ENCODE measurements around the gene FRG2B. TPM values are rescaled to one million over a fixed set of nuclear protein-coding genes. Genes with fewer than 3 reads are reported as not detected.
"Not testable (repeated sequence)": the region's sequence is repeated elsewhere in the genome, so short reads cannot be mapped to it uniquely, and the experiment has no call there.

The FRG2B gene
- total RNA-seq (2014; rRNA removed; shearing (Covaris generic)): 0.45 TPM in 1 of 2 replicates, not detected in the other

- not testable (repeated sequence) for H3K27me3 ChIP-seq (ENCODE audit: control insufficient read depth, insufficient read depth, low read length); DNase-seq; H3K36me3 ChIP-seq (replicated peaks; ENCODE audit: control insufficient read depth, insufficient read depth, low read length); H3K4me3 ChIP-seq (ENCODE audit: insufficient read depth, low read depth, low read length)
Observed at GRCh38 chr10:133626695-133627094, at the start of gene FRG2B. Gene FRG2B, minus strand, starts transcription at chr10:133626795. Its CDS starts 53 bp downstream, at chr10:133626742.

- not testable (repeated sequence) for H3K36me3 ChIP-seq (replicated peaks; ENCODE audit: control insufficient read depth, insufficient read depth, low read length); DNase-seq; H3K4me3 ChIP-seq (ENCODE audit: insufficient read depth, low read depth, low read length); H3K27me3 ChIP-seq (ENCODE audit: control insufficient read depth, insufficient read depth, low read length)
Observed at GRCh38 chr10:133667446-133667845, 40.9 kb upstream of the FRG2B start.

GRCh38 chr10:133663544-133664160 is 37.1 kb upstream of the FRG2B start:
- not testable (repeated sequence) for H3K27me3 ChIP-seq (ENCODE audit: control insufficient read depth, insufficient read depth, low read length); H3K36me3 ChIP-seq (replicated peaks; ENCODE audit: control insufficient read depth, insufficient read depth, low read length); DNase-seq; H3K4me3 ChIP-seq (ENCODE audit: insufficient read depth, low read depth, low read length)

GRCh38 chr10:133661122-133661521 is 34.5 kb upstream of the FRG2B start:
- H3K4me3 ChIP-seq (ENCODE audit: insufficient read depth, low read depth, low read length); H3K36me3 ChIP-seq (replicated peaks; ENCODE audit: control insufficient read depth, insufficient read depth, low read length); DNase-seq; H3K27me3 ChIP-seq (ENCODE audit: control insufficient read depth, insufficient read depth, low read length): not testable (repeated sequence)

GRCh38 chr10:133660516-133660915 is 33.9 kb upstream of the FRG2B start:
- H3K36me3 ChIP-seq (replicated peaks; ENCODE audit: control insufficient read depth, insufficient read depth, low read length); H3K27me3 ChIP-seq (ENCODE audit: control insufficient read depth, insufficient read depth, low read length); DNase-seq; H3K4me3 ChIP-seq (ENCODE audit: insufficient read depth, low read depth, low read length): not testable (repeated sequence)

GRCh38 chr10:133657276-133657675 is 30.7 kb upstream of the FRG2B start:
- H3K27me3 ChIP-seq (ENCODE audit: control insufficient read depth, insufficient read depth, low read length); H3K36me3 ChIP-seq (replicated peaks; ENCODE audit: control insufficient read depth, insufficient read depth, low read length); H3K4me3 ChIP-seq (ENCODE audit: insufficient read depth, low read depth, low read length); DNase-seq: not testable (repeated sequence)

- H3K27me3 ChIP-seq (ENCODE audit: control insufficient read depth, insufficient read depth, low read length); H3K4me3 ChIP-seq (ENCODE audit: insufficient read depth, low read depth, low read length); DNase-seq; H3K36me3 ChIP-seq (replicated peaks; ENCODE audit: control insufficient read depth, insufficient read depth, low read length): not testable (repeated sequence)
Observed at GRCh38 chr10:133648872-133649455, 22.4 kb upstream of the FRG2B start.

GRCh38 chr10:133647075-133647748 is 20.6 kb upstream of the FRG2B start:
- not testable (repeated sequence) for H3K36me3 ChIP-seq (replicated peaks; ENCODE audit: control insufficient read depth, insufficient read depth, low read length); H3K4me3 ChIP-seq (ENCODE audit: insufficient read depth, low read depth, low read length); H3K27me3 ChIP-seq (ENCODE audit: control insufficient read depth, insufficient read depth, low read length); DNase-seq

GRCh38 chr10:133637846-133638235 is 11.2 kb upstream of the FRG2B start:
- not testable (repeated sequence) for DNase-seq; H3K27me3 ChIP-seq (ENCODE audit: control insufficient read depth, insufficient read depth, low read length); H3K4me3 ChIP-seq (ENCODE audit: insufficient read depth, low read depth, low read length); H3K36me3 ChIP-seq (replicated peaks; ENCODE audit: control insufficient read depth, insufficient read depth, low read length)

- H3K4me3 ChIP-seq (ENCODE audit: insufficient read depth, low read depth, low read length); DNase-seq; H3K27me3 ChIP-seq (ENCODE audit: control insufficient read depth, insufficient read depth, low read length); H3K36me3 ChIP-seq (replicated peaks; ENCODE audit: control insufficient read depth, insufficient read depth, low read length): not testable (repeated sequence)
Observed at GRCh38 chr10:133637202-133637845, 10.7 kb upstream of the FRG2B start.

GRCh38 chr10:133630723-133631249 is 4.2 kb upstream of the FRG2B start:
- H3K4me3 ChIP-seq (ENCODE audit: insufficient read depth, low read depth, low read length); DNase-seq; H3K36me3 ChIP-seq (replicated peaks; ENCODE audit: control insufficient read depth, insufficient read depth, low read length); H3K27me3 ChIP-seq (ENCODE audit: control insufficient read depth, insufficient read depth, low read length): not testable (repeated sequence)

GRCh38 chr10:133622544-133622943 is 4.1 kb downstream of the FRG2B start:
- DNase-seq; H3K4me3 ChIP-seq (ENCODE audit: insufficient read depth, low read depth, low read length); H3K27me3 ChIP-seq (ENCODE audit: control insufficient read depth, insufficient read depth, low read length); H3K36me3 ChIP-seq (replicated peaks; ENCODE audit: control insufficient read depth, insufficient read depth, low read length): not testable (repeated sequence)

GRCh38 chr10:133618851-133619250 is 7.7 kb downstream of the FRG2B start:
- no peaks in the 10 kb centered on the region for H3K36me3 ChIP-seq (replicated peaks; ENCODE audit: control insufficient read depth, insufficient read depth, low read length)
- no peaks in the 10 kb centered on the region for H3K27me3 ChIP-seq (ENCODE audit: control insufficient read depth, insufficient read depth, low read length)
- H3K4me3 ChIP-seq (ENCODE audit: insufficient read depth, low read depth, low read length): no peak overlapping the region
- DNase-seq: no peak

- Histone ChIP-seq H3K36me3 (replicated peaks; ENCODE audit: control insufficient read depth, insufficient read depth, low read length) (no peaks in the 10 kb centered on the region), H3K4me3 (ENCODE audit: insufficient read depth, low read depth, low read length) (no peak overlapping the region), H3K27me3 (ENCODE audit: control insufficient read depth, insufficient read depth, low read length) (no peaks in the 10 kb centered on the region)
- no peak for DNase-seq
Observed at GRCh38 chr10:133617196-133617595, 9.4 kb downstream of the FRG2B start.

Data from H7 (cell line).